ENCODE measurements around the gene HNRNPR.
"Not testable (repeated sequence)": the region's sequence is repeated elsewhere in the genome, so short reads cannot be mapped to it uniquely, and the experiment has no call there.

The HNRNPR gene

DNA sequence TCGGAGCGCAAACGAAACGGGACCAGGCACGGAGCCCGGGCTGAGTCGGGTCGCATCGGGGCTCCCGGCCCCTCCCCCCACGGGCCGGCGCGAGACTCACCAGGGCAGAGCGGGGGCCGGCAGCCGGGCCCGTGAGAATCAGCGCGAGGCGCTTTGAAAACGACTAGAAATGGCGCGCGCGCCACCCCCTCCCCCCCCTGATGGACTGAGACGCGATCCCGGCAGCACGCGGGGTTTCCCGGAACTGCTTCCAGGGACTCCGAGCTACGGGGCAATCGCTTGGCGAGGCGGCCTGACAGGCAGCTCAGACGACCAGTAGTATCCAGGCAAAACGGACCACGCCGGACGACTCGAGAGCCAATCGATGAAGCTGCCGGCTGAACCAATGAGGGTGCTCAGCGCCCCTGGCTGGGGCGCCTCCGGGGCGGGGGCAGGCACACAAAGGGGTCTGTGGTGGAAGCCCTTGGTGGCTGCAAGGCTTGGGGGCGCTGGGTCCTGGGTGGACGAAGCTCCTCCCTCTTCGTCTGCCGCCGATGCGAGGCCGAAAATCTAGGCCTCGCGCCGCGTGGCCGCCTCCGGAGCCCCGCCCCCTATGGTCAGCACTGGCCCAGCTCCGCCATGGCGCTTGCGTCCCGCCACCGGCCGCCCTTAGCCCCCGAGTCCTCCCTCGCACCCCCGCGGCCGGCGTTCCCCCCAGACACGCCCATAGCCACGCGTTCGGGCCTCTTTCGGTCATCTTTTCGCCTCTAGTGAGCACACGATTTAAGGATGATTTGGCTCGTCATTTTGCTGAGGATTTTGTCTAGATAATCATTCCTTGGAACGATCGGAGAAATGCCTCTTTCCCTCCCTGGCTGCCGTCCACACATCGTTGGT lies at the start of gene HNRNPR:
HNRNPR (minus strand) TSS at position 174 of the 876 bp plus-strand sequence. CDS start 3,276 bp downstream, outside the sequence.
- DNase-seq (ENCODE audit: low spot score) = peak; percentile 98

DNA sequence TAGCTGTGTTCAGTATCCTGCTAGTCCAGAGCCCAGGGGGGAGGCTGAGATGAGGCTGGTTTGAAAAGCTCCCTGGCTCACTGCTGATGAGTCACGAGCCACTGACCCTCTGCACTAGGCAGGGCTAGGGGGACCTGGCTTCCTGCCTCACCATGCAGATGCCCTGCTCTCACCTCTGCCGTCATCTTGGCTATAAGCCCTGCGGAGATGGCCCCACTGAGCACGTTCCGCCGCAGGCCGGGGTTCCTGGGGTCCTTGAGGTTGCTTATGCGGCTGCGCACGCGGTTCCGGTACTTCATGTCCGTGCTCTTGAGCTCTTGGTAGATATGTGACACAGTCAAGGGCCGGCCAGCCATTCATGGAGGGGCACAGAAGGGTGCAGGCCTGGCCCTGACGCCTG lies 49.6 kb upstream of the HNRNPR start:
- DNase-seq (ENCODE audit: low spot score) = peak; percentile 55

DNA sequence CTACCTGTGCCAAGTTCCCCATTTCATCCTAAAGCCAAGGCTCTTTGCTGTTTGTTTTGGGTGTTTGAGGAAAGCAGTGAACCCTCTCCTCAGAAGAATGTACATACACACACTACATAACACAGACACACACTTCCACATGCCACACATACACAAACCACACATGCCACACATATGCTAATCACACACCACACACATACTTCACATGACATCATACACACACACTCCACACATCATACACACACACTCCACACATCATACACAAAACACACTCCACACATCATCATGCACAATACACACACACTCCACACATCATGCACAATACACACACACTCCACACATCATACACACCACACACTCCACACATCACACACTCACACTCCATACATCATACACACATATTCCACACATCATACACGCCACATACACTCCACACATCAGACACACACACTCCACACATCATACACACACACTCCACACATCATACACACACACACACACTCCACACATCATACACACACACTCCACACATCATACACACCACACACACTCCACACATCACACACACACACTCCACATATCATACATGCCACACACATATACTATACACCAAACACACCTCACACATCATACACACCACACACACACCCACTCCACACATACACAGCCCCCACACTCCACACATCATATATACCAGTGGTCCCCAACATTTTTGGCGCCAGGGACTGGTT lies 48.2 kb upstream of the HNRNPR start:
- no peak for DNase-seq (ENCODE audit: low spot score)

DNA sequence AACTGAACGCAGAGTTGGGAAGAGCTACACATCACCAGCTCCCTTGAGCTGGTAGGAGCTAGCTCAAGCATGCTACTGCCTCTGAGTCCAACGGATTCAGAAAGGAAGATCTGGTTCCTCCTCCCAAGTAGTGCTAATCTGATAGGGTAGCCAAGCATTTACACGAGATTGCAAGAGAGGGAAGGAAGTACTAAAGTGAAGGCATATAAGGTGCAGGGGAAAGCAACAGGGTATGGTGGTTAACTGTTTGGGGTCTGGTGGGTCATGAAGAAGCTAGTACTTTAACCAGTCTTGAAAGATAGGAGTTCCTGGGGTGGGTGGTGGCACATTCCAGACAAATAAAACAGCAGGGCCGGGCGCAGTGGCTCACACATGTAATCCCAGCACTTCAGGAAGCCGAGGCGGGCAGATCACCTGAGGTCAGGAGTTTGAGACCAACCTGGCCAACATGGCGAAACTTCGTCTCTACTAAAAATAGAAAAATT lies 45.8 kb upstream of the HNRNPR start:
- DNase-seq (ENCODE audit: low spot score) = no peak

DNA sequence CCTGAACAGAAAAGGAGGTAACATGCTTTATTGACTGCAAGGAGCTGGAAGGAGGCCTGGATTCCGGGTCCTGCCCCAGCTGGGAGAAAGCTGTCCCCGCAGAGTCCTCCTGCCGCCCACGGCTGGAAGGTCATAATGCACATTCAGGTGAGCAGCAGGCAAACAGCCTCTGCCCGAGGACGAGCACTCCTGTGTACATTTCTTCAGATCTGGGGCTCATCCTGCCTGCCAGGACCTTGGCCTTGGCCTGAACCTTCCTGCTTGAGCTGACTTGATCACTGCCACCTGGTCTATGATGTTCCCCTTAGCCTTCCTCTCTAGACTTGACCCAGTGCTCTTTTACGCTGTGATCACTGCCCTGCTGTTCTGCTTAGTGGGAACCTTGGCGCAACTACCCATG lies 43.4 kb upstream of the HNRNPR start:
- no peak for DNase-seq (ENCODE audit: low spot score)

DNA sequence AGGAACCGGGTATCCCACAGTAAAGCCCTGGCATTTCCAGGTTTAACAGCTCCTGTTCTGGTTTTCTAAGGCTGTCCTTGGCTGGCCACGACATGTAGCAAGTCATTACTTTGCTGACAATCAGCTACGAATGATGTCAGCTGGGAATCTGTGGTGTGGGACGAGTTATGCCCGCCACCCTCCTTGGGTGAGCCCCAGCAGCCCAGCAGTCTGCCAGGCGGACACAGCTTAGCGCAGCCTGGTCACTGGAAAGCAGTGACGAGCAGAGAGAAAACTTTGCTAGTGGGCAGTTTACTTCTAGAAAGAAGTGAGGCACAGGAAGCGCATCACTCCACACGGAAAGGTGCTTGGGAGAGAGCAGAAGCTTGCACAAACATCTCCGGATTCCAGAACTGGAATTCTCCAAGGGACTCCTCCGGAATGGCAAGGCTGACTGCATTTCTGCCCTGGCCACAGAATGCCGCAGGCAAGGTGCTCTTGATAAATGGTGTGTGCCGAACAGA lies 41.1 kb upstream of the HNRNPR start:
- peak; percentile 38 for DNase-seq (ENCODE audit: low spot score)

DNA sequence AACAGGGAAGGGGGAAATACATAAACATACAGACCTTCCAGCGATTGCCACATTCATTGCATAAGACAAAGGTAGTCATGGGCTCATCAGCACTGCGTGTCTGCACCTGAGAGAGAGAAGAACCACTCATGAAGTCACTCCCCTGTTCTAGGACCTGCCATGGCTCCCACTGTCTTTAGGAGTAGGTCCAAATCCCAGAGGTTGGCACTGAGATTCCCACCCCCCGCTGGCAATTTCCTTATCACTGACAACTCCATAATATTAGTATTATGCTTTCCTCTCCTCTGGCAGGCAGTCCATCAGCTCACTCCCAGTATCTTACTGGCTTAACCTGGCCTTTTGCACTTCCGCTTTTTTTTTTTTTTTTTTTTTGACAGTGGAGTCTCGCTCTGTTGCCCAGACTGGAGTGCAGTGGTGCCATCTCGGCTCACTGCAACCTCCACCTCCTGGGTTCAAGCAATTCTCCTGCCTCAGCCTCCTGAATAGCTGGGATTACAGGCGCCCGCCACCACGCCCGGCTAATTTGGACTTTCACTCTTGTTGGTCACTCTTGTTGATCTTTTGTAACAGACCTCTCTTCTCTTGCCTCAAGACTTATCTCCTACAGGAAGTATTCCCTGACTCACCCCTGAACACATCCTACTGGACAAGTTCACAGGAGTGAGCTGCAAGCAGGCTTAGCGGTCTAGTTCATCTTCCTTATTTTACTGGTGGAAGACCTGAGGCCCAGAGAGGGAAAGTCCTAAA lies 40.4 kb upstream of the HNRNPR start:
- DNase-seq (ENCODE audit: low spot score) = peak; percentile 61

DNA sequence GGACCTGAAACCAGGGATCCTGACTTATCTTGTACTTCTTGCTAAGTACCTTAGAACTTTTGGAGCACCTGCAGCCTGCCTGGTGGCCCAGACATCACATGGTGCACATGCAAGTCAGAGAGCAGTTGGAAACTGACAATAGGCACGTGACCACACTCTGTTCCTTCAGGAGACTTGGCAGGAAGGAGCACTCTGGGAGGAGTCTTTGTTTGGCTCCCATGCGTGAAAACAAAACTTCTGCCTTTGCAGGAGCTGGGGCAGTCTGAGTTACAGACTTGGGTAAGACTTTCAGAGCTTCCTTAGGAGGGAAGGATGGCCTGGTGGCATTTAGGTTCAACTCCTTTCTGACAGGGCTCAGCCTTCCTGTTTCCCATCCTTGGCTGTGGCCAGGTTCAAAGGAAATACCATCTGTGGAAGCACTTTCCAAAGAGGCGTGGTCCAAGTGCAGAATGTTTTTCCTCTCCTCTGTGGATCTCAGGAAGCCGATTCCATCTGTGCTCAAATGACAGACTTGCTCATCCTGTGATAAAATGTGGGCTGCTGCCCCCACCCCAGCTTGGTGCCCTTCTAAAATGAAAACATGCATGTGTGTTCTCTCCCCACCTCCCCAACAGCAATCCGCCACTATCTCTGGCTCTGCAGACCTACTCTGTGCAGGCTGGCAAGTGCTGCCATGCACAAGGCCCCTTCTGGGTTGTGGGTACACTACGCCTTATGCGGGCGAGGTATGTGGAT lies 39.7 kb upstream of the HNRNPR start:
- no peak for DNase-seq (ENCODE audit: low spot score)

DNA sequence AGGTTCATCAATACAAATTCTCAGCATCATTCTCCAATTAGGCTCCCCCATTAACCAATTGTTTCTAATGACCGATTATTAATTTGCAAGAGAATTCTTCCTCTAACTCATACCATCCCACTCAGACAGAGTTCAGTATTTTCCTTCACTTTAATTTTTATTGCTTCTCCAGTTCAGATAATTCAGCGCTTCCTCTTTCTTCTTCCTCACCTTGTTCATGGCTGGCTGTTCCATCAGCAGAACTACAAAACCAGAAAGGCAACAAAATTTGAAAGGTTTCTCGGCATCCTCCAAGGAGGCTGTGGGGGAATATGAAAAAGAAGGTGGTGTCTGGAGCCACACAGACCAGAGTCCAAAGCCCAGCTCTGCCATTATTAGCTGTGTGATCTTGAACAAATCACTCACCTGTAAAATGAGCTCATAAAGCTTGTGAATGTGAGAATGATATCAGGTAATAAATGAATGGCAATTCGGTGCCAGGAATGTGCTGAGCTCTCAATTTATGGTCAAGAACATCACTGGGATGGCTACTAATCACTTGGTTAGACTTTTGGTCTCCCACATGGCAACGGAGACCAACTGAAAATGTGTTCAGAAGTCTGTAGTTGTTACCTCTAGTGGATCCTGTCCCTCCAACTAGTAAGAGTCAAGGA lies 37.3 kb upstream of the HNRNPR start:
- no peak for DNase-seq (ENCODE audit: low spot score)

DNA sequence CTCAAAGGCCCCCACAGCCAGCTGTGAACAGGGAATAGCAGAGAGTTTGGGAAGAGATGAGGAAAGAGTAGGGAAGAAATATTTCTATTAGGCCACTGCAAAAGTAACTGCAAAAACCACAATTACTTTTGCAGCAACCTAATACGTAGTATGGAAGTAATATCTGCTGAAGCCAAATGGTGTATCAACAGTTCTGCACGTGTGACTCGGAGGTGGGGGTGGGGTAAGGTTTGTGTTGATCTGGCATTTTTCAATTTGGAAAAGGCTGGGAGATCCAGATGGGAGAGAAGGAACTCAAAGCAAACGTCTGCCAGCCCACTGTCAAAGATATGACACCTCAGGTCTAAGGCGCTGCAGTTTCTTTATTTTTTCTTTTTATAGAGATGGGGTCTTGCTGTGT lies 36.6 kb upstream of the HNRNPR start:
- no peak for DNase-seq (ENCODE audit: low spot score)

DNA sequence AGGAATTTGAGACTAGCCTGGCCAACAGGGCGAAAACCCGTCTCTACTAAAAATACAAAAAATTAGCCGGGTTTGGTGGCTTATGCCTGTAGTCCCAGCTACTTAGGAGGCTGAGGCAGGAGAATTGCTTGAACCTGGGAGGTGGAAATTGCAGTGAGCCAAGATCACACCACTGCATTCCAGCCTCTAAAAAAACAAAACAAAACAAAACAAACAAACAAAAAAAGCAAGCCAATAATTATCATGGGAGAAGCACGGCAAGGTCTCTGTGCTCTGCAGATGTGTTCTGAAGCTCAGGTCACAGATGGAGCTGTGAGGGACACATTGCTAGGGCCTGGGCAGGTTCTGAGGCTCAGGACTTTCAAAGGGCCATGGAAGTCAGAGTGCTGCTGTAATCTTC lies 36.2 kb upstream of the HNRNPR start:
- DNase-seq (ENCODE audit: low spot score) = not testable (repeated sequence)

DNA sequence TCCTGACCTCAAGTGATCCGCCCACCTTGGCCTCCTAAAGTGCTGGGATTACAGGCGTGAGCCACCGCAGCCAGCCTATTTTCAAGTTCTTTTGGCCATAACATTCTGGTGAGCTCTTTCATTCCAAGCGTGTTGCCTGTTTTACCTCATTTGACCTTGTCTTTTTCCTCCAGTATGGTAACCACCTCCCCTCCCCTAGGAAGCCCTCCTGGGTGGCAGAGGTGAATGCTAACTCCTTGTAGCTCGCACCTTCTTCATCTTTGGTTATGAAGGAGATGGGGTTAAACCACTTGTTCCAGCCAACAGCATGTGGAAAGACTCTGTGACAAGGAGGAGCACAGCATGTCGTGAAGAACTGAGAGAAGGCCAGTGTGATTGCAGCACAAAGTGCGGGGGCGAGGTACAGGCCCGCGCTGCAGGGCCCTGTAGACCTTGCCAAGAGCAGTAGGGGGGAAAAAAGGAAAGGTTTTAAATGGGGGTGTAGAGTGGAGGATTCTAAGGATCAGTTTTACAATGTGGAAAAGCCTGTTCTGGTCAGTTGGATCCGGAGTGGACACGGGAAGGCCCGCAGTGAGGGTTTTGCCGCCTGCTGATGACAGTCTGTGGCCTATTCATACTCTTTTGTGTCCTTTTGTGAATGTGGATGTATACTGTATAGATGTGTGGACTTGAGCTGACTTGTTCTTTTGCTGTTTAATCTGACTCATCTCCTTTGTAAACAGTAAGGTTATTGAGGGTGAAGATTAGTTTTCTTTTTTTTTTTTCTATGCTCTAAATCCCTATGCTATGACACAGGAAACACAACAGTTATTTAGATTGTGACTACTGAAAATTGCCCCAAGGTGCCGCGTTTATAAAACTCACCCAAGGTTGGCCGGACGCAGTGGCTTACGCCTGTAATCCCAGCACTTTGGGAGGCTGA lies 33.1 kb upstream of the HNRNPR start:
- DNase-seq (ENCODE audit: low spot score) = peak; percentile 66

DNA sequence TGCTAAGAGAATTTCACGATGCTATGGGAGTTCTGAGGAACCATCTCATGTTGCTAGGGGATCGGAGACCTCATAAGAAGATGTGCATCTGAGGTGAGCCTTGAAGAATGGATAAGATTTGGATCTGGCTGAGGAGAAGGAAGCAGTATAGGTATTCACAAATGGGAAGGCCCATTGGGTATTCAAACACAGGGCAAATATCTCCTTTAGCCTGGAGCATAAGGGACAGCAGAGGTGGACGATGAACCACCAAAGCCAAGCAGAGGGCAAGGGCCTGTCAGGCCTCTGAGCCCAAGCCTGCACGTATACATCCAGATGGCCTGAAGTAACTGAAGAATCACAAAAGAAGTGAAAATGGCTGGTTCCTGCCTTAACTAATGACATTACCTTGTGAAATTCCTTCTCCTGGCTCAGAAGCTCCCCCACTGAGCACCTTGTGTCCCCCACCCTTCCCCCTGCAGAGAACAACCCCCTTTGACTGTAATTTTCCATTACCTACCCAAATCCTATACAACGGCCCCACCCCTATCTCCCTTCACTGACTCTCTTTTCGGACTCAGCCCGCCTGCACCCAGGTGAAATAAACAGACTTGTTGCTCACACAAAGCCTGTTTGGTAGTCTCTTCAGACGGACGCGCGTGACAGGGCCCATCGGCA lies 30.1 kb upstream of the HNRNPR start:
- DNase-seq (ENCODE audit: low spot score) = not testable (repeated sequence)

DNA sequence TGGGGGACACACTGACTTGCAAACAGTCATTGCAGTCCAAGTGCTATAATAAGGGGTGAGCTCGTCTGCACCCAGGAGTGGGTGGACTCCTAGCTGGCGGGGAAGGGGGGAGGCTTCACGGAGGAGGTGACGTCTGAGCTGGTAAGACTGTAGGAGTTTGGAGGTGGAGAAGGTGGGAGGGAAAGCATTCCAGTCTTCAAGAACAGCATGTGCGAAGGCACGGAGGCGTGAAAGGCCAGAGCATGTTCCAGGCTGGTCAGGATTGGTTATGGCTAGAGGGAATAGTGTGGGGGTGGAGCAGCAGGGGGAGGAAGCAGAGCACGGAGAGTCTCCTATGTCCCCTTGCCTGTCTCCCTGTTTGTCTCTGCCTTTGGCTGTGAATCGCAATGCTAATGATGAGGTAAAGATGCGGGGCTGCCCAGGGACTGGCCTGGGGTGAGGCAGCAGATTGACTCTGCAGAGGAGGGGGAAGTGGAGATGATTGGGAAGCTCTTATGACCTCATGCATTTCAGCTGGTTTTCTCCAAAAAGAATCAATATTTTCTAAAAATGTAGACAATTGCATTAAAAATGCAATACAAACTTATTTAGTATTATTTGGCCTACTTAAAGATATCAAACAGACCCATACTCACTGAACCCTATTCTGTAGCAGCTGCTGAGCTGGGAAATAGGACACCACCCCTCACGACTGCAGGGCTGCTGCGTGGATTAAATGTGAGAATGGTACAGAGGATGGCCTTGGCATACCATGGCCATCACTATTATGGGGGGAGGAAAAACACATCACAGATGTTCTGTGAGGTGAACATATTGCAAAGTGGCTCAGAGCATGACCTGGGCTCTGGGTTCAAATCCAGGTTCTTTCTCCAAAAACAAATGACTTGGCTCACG lies 28.1 kb upstream of the HNRNPR start:
- DNase-seq (ENCODE audit: low spot score) = no peak

DNA sequence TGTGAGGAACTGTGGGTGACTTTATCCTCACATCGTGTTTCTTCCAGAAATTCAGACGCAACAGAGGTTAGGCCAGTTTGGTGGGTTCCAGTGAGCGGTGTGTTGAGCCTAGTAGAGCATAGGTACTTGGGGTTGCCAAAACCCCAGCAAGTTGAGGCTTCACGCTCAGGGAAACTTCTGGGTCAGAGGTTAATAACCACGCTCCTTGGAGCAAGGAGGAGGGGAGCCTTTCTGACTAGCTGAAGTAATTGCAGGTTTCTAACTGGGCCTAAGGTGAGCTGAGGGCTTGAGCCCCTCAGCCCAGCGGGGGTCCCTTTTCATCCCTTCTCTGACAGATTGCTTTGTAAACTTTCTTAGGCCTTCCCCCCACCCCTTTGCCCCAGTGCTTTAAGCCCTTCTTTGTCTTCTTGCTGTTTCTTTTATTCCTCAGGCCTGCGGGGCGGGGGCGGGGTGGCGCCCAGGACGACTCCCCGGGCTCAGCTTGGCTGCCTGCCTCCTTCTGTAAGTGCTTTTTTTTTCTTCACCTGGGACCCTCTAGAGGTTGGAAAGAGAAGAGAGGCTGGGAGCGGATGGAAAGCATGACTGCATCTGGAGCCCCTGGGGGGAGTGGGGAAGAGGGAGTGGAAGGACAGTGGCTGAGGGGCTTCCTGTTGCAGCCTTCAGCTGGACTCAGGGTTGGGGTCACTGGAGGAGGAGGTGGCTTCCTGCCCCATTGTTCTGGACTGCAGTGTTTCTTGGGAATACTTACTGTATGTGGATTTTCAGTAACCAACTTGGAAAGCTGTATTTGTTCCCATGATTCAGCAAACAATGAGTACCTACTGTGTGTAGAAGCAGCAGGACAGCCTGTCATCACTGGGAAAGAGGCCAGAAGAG lies 26.9 kb upstream of the HNRNPR start:
- no peak for DNase-seq (ENCODE audit: low spot score)

DNA sequence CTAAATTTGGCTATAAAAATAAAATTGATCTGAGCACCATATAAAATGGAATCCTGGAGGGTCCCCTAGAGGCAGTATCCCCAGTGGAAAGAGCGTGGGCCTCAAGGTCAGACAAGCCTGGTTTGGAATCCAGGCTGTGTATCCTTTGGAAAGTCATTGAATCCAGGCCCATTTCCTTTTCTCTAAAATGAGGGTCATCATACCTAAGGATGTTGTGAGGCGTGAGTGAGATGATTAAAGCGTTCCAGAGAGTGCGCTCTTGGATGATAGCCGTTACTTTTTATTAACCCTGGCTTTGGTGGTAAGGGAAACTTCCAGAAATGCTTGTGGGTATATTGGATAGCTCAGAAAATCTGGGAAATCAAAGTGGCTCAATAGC lies 26.2 kb upstream of the HNRNPR start:
- no peak for DNase-seq (ENCODE audit: low spot score)

DNA sequence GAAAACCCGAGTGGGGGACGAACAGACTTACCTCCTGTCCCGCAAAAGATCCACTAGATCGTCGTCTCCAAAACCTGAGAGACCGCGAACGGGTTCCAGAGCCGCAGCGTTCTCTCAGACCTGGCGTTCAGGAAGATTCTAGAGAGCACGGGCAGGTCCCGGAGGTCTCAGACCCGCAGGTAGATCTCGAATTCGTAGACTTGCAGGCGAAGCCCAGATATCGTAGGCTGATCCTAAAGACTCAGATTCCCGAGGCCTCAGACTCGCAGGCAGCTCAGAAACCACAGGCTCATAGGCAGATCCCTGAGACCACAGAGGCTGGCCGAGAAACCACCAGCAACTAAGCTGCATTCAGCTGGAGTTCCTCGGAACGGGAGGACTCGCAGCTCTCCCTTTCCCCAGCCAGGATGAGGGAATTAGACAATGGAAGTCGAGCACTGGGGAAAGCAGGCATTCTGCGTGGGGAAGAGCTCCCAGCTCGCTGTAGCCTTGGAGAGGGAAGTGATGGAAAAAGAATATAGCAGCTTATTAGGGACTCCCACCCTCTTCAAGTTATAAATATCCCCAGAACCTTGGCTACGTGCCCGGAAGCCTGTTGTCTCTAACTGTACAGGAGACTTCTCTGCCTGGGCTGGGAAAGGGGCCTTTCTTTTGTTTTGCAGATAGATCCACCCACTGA lies 25.4 kb upstream of the HNRNPR start, which contains the start of gene ZNF436:
ZNF436 (minus strand) TSS at position 502 of the 679 bp plus-strand sequence. CDS start 1,831 bp downstream, outside the sequence.
- peak; percentile 61 for DNase-seq (ENCODE audit: low spot score)
